Measurements from ENCODE around the gene FAM170A. TPM values are rescaled to one million over a fixed set of nuclear protein-coding genes. Genes with fewer than 3 reads are reported as not detected.

The FAM170A gene
- polyA plus RNA-seq, 3 donors from 2014 or later = not detected

DNA sequence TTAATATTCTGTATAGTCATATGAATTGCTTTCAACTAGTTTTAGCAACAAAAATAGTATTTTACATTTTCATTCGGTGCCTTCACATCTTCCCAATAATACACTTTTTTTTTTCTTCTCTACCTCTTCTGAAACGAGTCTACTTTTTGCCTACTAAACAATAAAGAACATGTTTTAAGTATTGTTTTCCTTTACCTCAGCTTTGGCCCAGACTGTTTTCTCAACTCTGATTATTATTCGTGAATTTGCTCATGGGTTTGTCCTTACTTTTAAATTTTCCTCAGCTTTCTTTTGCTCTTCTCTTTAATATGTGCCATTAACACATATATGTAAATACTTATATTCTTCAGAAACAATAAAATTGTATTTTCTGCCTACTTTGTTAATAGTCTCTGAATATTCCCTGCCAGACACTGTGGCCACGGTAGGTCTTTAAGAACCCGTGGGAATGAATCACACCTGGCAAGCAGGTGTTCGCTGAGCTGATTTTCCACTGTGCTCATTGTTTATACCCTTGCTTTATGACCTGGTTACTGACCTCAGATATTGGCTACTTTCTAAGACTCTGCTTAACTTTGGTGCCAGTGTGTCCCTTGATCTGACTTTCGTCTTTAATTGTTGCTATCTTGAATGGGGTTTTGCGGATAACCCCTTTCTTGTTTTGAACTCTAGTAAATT lies 49.1 kb downstream of the FAM170A start:
- no peak for DNase-seq
- peaks cover 0 to 3% (median 0%) of the 10 kb centered on the region in 3 donors for H3K36me3 Mint-ChIP-seq
- no peak overlapping the region for H3K27ac Mint-ChIP-seq
- H3K27me3 Mint-ChIP-seq (ENCODE audit: low read depth in 3 of 3) = peaks cover 2 to 3% (median 2%) of the 10 kb centered on the region in 3 donors
- peaks cover 0 to 12% (median 3%) of the 10 kb centered on the region in 6 donors for H3K9me3 Mint-ChIP-seq
- no peak overlapping the region for H3K4me3 Mint-ChIP-seq
- H3K4me1 Mint-ChIP-seq = no peaks in the 10 kb centered on the region

DNA sequence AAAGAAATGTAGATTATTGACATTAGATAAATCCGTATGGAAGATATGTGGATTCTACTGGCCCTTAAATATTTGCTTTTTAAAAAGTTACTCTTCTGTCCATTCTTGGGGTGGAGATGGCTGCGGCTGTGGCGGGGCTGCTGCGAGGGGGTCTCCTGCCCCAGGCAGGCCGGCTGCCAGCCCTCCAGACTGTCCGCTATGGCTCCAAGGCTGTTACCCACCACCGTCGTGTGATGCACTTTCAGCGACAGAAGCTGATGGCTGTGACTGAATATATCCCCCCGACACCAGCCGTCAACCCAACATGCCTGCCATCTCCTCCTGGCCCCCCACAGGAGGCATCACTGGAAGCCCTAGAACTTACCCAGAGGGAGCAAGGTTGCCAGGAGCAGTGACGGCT lies 50.7 kb downstream of the FAM170A start:
- Mint-ChIP-seq H3K9me3 (peaks cover 0 to 12% (median 7%) of the 10 kb centered on the region in 6 donors), H3K27me3 (ENCODE audit: low read depth in 3 of 3) (peaks cover 2 to 3% (median 2%) of the 10 kb centered on the region in 3 donors), H3K4me3 (no peak overlapping the region), H3K36me3 (peaks cover 0 to 3% (median 0%) of the 10 kb centered on the region in 3 donors), H3K4me1 (no peaks in the 10 kb centered on the region), H3K27ac (no peak overlapping the region)
- no peak for DNase-seq

DNA sequence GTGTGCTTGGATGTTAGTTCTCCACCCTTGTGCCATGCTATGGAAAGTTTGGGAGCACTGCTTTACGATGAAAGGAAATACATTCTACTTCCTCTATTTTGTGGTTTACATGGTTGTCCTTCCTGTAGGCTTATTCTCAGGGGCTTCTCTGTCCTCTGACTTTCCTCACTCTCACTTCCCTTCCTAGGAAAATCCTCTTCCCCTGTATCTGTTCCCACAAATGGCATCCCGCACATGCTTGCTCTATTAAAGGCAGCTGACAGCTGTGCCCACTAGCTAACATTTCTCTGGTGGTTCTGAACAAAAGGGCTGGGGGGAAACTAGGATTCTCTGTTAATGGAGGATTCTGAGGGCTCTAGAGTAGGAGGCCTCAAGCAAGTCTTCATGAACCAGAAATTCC lies 52.4 kb downstream of the FAM170A start:
- peaks cover 0 to 12% (median 4%) of the 10 kb centered on the region in 6 donors for H3K9me3 Mint-ChIP-seq

DNA sequence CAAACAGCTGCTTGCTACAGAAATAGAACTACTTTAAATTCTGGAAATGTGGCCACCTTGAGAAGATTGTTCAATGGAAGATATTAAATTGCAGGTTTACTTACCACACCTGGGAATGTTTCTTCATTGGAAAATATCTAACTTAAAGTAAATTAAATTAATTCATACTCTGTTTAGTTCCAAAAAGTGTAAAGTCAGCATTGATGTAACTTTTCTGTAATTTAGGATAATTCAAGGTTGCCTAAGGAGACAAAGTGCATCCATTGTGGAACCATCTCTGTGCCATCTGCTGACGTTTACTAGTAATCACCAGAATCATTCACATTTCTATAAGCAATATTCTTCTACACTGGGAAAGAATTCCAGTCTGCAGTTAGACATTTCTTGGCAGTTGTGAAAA lies 53.0 kb downstream of the FAM170A start:
- no peak for DNase-seq
- no peak overlapping the region for H3K4me3 Mint-ChIP-seq
- H3K27ac Mint-ChIP-seq = no peak overlapping the region
- no peaks in the 10 kb centered on the region for H3K4me1 Mint-ChIP-seq
- H3K27me3 Mint-ChIP-seq (ENCODE audit: low read depth in 3 of 3) = peaks cover 0 to 3% (median 2%) of the 10 kb centered on the region in 3 donors
- peaks cover 0 to 3% (median 0%) of the 10 kb centered on the region in 3 donors for H3K36me3 Mint-ChIP-seq
- peaks cover 0 to 12% (median 4%) of the 10 kb centered on the region in 6 donors for H3K9me3 Mint-ChIP-seq

More for the DNA sequence above, 52.4 kb downstream of the FAM170A start:
- no peak for DNase-seq
- no peak overlapping the region for H3K4me3 Mint-ChIP-seq
- H3K36me3 Mint-ChIP-seq = peaks cover 0 to 3% (median 0%) of the 10 kb centered on the region in 3 donors
- H3K27ac Mint-ChIP-seq = no peak overlapping the region
- peaks cover 0 to 3% (median 2%) of the 10 kb centered on the region in 3 donors for H3K27me3 Mint-ChIP-seq (ENCODE audit: low read depth in 3 of 3)
- no peaks in the 10 kb centered on the region for H3K4me1 Mint-ChIP-seq

Other genes starting within 250 kb of the FAM170A start
- gene HSD17B4, start 177.1 kb upstream of the FAM170A start, polyA plus RNA-seq = 100 to 1,000 TPM in 1 of 3 donors, 10 to 100 TPM in 2; 52.6 to 108 (median 57.1) TPM